ENCODE results near the gene ST8SIA3.

GRCh38 chr18:57409650-57410049, 57.3 kb downstream of the ST8SIA3 start:
- TF ChIP-seq, protein P1, sequence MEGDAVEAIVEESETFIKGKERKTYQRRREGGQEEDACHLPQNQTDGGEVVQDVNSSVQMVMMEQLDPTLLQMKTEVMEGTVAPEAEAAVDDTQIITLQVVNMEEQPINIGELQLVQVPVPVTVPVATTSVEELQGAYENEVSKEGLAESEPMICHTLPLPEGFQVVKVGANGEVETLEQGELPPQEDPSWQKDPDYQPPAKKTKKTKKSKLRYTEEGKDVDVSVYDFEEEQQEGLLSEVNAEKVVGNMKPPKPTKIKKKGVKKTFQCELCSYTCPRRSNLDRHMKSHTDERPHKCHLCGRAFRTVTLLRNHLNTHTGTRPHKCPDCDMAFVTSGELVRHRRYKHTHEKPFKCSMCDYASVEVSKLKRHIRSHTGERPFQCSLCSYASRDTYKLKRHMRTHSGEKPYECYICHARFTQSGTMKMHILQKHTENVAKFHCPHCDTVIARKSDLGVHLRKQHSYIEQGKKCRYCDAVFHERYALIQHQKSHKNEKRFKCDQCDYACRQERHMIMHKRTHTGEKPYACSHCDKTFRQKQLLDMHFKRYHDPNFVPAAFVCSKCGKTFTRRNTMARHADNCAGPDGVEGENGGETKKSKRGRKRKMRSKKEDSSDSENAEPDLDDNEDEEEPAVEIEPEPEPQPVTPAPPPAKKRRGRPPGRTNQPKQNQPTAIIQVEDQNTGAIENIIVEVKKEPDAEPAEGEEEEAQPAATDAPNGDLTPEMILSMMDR (optimal IDR thresholded peaks at IDR 0.05 in 1 of 3, IDR thresholded peaks at IDR 0.05 in 1 of 3, conservative IDR thresholded peaks at IDR 0.05 in 1 of 3; ENCODE audit: extremely low read depth in 1 of 3, insufficient read depth in 2 of 3, low read length in 3 of 3): no peak
- TF ChIP-seq EZH2 (IDR thresholded peaks at IDR 0.05; ENCODE audit: low read length): no peak

All from keratinocyte (primary cell).